Pulmonary artery endothelial cell (primary cell): ENCODE measurements around the gene CCDC24. TPM values are rescaled to one million over a fixed set of nuclear protein-coding genes. Genes with fewer than 3 reads are reported as not detected.

Experiments used
- DNase-seq: peaks from one replicate; pipeline ENCODE4 v3.0.0-alpha.2; 2011; ENCODE audit warnings: low read depth, low spot score
- total RNA-seq: library from RNA; depleted of rRNA; stranded (reverse); fragments of >200 nt; gene quantifications from 2 replicates; pipeline ENCODE4 v1.2.3, GENCODE V29; 2014

The CCDC24 gene
- total RNA-seq, 1 donor from 2014 or later: 2.1 TPM

GRCh38 chr1:44024031-44024902 lies 32.9 kb downstream of the CCDC24 start:
- no peak for DNase-seq

- no peak for DNase-seq
Observed at GRCh38 chr1:44024903-44025525, 33.6 kb downstream of the CCDC24 start.

GRCh38 chr1:44025816-44026215 lies 34.4 kb downstream of the CCDC24 start:
- DNase-seq: no peak

- no peak for DNase-seq
Observed at GRCh38 chr1:44027320-44027719, 35.9 kb downstream of the CCDC24 start.

GRCh38 chr1:44029260-44029910 lies 38.0 kb downstream of the CCDC24 start:
- no peak for DNase-seq

GRCh38 chr1:44029911-44030604 lies 38.7 kb downstream of the CCDC24 start:
- DNase-seq: peak; percentile 44

- no peak for DNase-seq
Observed at GRCh38 chr1:44030605-44031251, 39.3 kb downstream of the CCDC24 start.

GRCh38 chr1:44031252-44032169 lies 40.1 kb downstream of the CCDC24 start, which contains the start of gene SLC6A9:
TSS of gene SLC6A9 (minus strand) at chr1:44031462. CDS start at chr1:44024277, 7,185 bp downstream.
- DNase-seq: no peak

GRCh38 chr1:44032170-44032790 lies 40.9 kb downstream of the CCDC24 start:
- DNase-seq: no peak

GRCh38 chr1:44033041-44033575 lies 41.7 kb downstream of the CCDC24 start:
- DNase-seq: no peak

GRCh38 chr1:44033756-44034155 lies 42.4 kb downstream of the CCDC24 start:
- DNase-seq: no peak

GRCh38 chr1:44034423-44034822 lies 43.0 kb downstream of the CCDC24 start:
- no peak for DNase-seq

- no peak for DNase-seq
Observed at GRCh38 chr1:44034976-44035716, 43.7 kb downstream of the CCDC24 start.

GRCh38 chr1:44035726-44036408 lies 44.5 kb downstream of the CCDC24 start:
- no peak for DNase-seq

GRCh38 chr1:44036409-44037139 lies 45.2 kb downstream of the CCDC24 start:
- DNase-seq: no peak

GRCh38 chr1:44037154-44037553 lies 45.8 kb downstream of the CCDC24 start:
- no peak for DNase-seq
